DMS114 treated with DMSO at 0.1 percent for 48 hours (cell line): Measurements from ENCODE around the gene STEEP1.
A peak's percentile ranks its signal among the peaks of the same experiment; 100 is the strongest.

Experiments
- DNase-seq: peaks from one replicate; lab custom pipeline; 2025; ENCODE audit not compliant: unreplicated experiment; lab: John Stamatoyannopoulos, UW

Gene STEEP1

DNA sequence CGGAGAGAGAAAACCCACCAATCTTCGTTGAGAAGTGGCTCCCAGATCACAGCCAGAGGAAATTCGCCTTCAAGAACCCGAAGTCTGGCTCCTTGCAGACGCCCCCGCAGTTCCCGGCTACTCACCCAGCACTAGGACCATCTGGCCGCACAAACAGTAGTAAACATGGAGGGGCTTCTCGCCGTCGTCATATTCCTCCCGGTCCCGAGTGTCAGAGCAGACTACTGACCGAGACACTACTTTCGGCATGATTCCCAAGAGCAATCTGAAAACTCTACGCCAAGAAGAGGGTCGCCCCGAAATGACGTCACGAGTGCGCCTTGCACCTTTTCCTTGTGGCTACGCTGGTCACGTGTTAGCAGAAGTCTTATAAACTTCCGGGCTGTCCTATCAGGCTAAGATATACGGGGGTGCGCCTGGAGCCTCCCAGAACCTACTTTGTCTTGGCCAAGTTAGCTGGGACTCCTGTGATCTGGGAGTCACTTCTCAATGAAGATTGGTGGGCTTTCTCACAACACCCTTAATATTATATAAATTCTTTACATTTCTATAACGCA lies at the start of gene STEEP1:
Gene STEEP1 (minus strand): TSS at position 303 of the 557 bp plus-strand sequence. CDS start 54 bp downstream, at position 249.
- DNase-seq = peak; percentile 83

- DNase-seq = no peak
Observed at GRCh38 chrX:119614776-119615175, 49.6 kb upstream of the STEEP1 start.

GRCh38 chrX:119607018-119607389 lies 41.8 kb upstream of the STEEP1 start:
- DNase-seq = no peak

DNA sequence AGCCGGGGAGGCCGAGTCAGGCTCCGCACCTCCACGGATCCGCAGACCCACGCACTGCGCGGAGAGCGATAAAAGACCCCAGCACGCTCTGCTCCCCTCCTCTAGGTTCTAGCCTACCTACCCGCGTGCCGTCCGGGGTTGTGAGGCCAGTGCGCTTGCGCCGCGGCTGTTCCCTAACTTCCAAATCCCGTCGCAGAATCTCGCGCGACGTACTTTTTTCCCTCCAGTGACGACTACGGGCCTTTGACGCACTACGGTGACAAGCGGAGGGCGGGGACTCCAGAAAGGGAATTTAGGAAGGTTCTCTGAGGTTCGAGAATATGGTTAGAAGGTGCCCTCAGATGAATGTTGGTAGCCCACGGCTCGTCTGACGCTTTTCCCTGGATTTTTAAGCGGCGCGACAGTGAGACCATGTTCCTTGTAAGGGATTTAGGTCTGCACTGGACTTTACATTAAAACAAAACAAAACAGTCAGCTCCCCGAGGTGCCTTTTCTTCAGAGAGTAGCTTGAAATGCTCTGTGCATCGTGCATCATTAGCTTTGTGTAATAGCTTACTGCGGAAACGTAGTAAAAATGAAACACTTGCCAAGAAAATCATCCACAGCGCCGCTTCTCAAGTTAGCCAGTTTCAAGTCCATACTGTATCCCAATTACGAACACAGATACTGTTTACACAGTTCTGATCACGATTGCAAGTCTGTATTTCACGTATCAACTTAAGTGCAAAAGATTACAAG lies 41.2 kb upstream of the STEEP1 start, which contains the start of gene NKRF:
Gene NKRF (minus strand): TSS at position 145 of the 738 bp plus-strand sequence.
- peak; percentile 74 for DNase-seq

DNA sequence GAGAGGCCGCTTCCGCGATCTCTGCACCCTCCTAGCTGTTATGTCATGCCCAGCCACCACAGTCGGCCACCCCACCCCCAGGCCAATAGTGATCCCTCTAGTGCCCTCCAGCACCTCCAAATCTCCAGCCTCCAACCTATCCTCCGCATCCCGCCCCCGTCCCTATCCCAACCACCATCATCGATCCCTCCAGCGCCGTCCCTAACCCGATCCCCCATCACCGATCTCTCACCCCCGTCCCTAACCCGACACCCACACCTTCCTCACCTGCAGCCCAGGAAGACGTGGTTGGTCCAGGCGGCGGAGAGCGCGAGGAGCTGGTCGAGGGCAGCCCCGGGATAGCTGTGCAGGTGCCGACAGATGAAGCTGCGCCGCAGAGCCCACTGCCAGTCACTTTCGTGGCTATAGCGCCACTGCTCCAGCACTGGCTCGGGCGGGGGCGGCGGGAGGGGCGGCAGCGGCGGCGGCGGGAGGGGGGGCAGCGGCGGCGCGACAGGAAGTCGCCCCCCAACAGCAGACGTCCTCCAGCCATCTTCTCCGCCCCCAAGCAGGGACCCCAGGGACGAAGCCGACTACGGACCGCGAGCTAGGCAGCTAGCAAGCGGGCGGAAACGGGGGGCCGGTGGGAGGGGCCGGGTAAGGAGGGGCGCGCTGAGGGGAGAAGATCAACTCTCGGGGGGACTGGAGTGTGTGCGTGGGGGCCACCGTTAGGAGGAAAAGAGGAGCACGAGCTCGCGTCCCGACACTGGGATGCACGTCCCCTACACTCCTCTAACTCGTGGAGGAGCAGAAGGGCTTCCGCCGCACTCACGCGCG lies 40.5 kb upstream of the STEEP1 start:
- DNase-seq = no peak

GRCh38 chrX:119604766-119605463 lies 39.7 kb upstream of the STEEP1 start:
- no peak for DNase-seq

DNA sequence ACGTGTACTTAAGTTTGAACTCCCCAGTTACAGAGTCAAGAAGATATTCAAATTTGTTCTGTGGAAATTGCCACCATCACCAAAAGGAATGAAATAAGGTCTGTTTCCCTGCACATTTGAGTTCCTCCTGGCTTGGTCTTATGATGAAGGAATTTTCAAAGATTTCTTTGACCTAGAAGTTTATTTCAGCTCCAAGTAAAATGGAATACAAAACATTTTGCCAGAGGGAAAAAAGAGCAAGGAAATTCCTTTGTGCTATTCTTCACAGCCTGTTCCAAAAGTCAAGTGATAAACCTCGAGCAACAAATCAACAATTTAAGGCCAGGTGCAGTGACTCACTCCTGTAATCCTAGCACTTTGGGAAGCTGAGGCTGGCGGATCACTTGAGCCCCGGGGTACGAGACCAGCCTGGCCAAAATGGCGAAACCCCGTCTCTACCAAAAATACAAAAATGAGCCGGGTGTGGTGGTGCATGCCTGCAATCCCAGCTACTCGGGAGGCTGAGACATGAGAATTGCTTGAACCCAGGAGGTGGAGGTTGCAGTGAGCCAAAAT lies 37.6 kb upstream of the STEEP1 start:
- DNase-seq = no peak

GRCh38 chrX:119589810-119590209 lies 24.6 kb upstream of the STEEP1 start:
- no peak for DNase-seq

GRCh38 chrX:119583431-119584059 lies 18.3 kb upstream of the STEEP1 start:
- no peak for DNase-seq

- no peak for DNase-seq
Observed at GRCh38 chrX:119579414-119579813, 14.2 kb upstream of the STEEP1 start.

DNA sequence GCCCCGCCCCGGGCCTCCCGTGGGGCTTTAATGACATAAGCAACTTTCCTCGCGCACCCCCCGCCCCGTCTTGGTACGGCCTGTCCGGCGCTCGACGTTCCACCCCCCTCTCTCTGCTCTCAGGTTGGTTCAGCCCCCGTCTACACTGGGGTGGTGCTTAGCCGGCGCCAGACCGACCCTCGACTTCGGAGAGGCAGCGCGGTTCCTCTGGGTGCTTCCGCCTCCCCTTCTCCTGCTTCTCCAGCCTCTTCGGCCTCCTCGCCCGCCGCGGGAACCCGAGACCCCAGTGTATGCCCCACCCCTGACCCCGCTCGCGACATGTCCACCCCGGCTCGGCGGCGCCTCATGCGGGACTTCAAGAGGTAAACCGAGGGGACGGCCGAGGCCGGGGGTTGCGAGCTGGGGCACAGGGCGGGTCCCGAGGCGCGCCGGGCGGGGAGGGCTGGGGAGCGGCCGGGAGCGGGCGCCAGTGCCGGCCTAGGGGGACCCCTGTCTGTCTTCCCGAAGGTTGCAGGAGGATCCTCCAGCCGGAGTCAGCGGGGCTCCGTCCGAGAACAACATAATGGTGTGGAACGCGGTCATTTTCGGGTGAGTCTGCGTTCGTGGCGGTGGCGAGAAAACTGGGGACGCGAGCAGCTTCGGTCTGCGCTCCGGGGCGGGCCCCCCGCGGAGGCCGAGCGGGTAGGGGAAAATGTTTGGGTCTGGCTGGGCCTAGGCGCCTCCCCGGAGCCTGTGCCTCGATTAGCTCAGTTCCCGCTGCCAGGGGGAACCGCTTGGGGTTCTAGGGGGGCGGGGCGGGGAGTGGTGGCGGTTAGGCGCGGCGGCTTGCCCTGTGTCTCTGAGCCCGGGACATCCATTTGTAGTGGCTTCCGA lies 9.4 kb upstream of the STEEP1 start, which contains the start of gene UBE2A:
Gene UBE2A (plus strand): TSS at position 170 of the 873 bp plus-strand sequence. CDS start 149 bp downstream, at position 319.
- DNase-seq = peak; percentile 48

- no peak for DNase-seq
Observed at GRCh38 chrX:119573840-119574393, 8.7 kb upstream of the STEEP1 start.

DNA sequence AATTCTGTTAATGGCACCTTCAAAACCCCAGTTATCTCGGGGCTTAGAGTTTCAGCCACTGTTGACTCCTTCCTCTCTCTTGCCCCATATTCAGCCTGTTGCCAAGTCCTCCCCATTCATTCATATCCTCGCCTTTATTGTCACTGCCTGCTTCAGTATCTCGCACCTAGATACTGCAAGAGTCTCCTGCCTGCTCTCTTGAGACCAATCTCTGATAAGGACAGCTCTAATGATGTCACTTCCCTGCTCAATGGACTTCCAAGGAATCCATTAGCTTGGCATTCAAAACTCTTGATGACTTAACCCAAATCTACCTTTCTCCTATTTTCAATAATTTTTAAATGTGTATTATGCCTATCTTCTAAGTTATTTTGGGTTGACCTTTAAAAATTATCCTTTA lies 8.0 kb upstream of the STEEP1 start:
- DNase-seq = no peak

DNA sequence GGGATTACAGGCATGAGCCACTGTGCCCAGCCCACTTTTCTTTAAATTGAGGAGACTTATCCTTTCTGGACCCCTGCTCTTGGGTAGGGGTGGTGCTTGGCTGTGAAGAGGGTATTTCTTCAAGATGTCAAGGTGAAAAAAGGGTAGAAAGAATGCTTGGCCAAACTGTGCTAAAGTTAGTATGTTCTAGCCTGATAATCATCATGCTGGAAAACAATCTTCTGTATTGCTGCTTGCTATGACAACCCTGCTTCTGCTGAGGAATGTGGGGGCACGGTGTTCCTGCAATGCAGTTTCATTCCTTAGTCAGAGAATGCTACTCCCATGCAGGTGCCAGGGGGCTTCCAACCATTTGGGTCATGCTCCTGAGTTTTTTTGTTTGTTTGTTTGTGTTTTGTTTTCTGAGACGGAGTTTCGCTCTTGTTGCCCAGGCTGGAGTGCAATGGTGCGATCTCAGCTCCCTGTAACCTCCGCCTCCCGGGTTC lies 5.2 kb upstream of the STEEP1 start:
- no peak for DNase-seq

DNA sequence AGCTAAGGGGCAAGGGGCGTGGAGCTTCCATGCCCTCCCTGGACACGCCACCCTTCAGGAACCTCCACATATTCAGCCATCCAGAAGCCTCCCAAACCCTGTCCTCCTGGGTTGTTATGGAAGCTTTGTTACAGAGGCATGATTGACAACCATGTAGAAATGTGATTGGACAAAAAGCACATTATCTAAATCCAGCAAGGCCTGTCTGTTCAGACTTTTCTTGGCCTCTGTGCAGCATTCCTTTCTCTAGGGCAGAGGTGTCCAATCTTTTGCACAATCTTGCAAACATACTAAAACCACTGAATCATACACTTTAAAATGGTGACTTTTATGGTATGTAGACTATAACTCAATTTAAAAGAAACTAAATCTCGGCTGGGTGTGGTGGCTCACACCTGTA lies 12.7 kb downstream of the STEEP1 start:
- DNase-seq = no peak

- DNase-seq = no peak
Observed at GRCh38 chrX:119549327-119550016, 15.7 kb downstream of the STEEP1 start.

- DNase-seq = no peak
Observed at GRCh38 chrX:119541188-119541587, 24.0 kb downstream of the STEEP1 start.

DNA sequence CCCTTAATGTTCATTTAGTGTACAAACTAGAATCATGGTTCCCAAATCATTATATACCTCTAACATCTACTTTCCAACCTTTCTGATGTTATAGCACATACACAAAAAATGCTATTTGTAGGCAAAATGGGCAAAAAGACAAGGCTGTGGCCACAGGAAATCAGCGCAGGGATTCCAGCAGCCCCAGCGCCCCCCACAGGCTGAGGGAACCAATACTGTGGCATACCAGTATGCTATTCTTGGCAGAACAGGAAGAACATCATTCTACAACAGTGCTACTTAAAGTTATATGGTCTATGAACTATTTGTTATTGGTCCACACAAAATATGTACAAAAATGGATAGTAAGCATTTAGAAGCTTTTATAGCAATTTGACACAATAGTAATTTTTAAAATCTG lies 25.3 kb downstream of the STEEP1 start:
- DNase-seq = no peak
